HCT116 (cell line): ENCODE data around the gene PIGX. TPM values are rescaled to one million over a fixed set of nuclear protein-coding genes. Genes with fewer than 3 reads are reported as not detected.
"Not testable (repeated sequence)": the region's sequence is repeated elsewhere in the genome, so short reads cannot be mapped to it uniquely, and the experiment has no call there.

ENCODE experiments used
- ATAC-seq: fragments of 200-7000 bp; cut with Tn5 transposase; 2 replicates; pipeline ENCODE4 v1.9.1; 2020; ENCODE audit warnings: mild to moderate bottlenecking, moderate library complexity
- BruUV-seq: library from RNA; stranded (reverse); fragments of 400-500 nt; replicated peaks from 2 replicates; lab custom pipeline; 2021; lab: Mats Ljungman, UMichigan
- CTCF ChIA-PET: fragments of 300-600 bp; sonication (Branson Sonifier 250); formaldehyde crosslinking; loops from one replicate; lab custom pipeline; 2021; ENCODE audit warnings: antibody characterized with exemption; lab: Charles Lee
- POLR2A ChIA-PET: fragments of 300-600, 350-600 bp; sonication (Branson Sonifier 250); formaldehyde crosslinking; loops from one replicate; lab custom pipeline; 2021; ENCODE audit warnings: antibody characterized with exemption; lab: Charles Lee
- RAD21 ChIA-PET, 2 experiments: fragments of 300-600 bp; sonication (Branson Sonifier 250); formaldehyde crosslinking; loops; one replicate each; lab custom pipeline; 2023; ENCODE audit warnings: low total read pairs in 2 of 2; ENCODE audit not compliant: uncharacterized antibody in 2 of 2, unreplicated experiment in 2 of 2, low non-redundant PET in 1 of 2; lab: Charles Lee
- DNase-seq: peaks from one replicate; pipeline ENCODE4 v3.0.0-alpha.2; 2010; ENCODE audit warnings: low read depth, low spot score
- H2AFZ ChIP-seq: fragments of 200-600 bp; shearing (Covaris generic), sonication (generic); 2 replicates; pipeline ENCODE4 v1.6.1; 2017; ENCODE audit warnings: low read depth, mixed run types, mixed read lengths, antibody characterized with exemption, low read length; ENCODE audit not compliant: poor library complexity, severe bottlenecking
- H3K27ac ChIP-seq: 2 replicates; pipeline ENCODE4 v1.5.1; 2012; ENCODE audit warnings: low read depth, low read length
- H3K27me3 ChIP-seq: fragments of 200-600 bp; sonication (generic); 2 replicates; pipeline ENCODE4 v1.6.1; 2016; ENCODE audit warnings: mixed run types, low read length, mixed read lengths; ENCODE audit not compliant: insufficient read depth
- H3K36me3 ChIP-seq, 2 experiments: fragments of 200-500 bp in 1 of 2; fragments of 200-600 bp in 1 of 2; sonication (Bioruptor generic) in 1 of 2; sonication (generic) in 1 of 2; 2 replicates each; pipeline versions ENCODE4 v1.5.1 to v1.6.1; 2014 to 2016; ENCODE audit warnings: low read length in 2 of 2, inconsistent platforms in 1 of 2, mixed read lengths in 1 of 2, mixed run types in 1 of 2; ENCODE audit not compliant: insufficient read depth in 2 of 2, control insufficient read depth in 1 of 2
- H3K4me1 ChIP-seq, 2 experiments: fragments of 200-600 bp in 1 of 2; sonication (generic) in 1 of 2; 2 replicates each; pipeline versions ENCODE4 v1.5.1 to v1.6.1; 2012 to 2017; ENCODE audit warnings: low read length in 2 of 2, inconsistent platforms in 1 of 2, mild to moderate bottlenecking in 1 of 2, mixed read lengths in 1 of 2, mixed run types in 1 of 2, moderate library complexity in 1 of 2; ENCODE audit not compliant: insufficient read depth in 2 of 2, control insufficient read depth in 1 of 2
- H3K4me2 ChIP-seq: fragments of 200-600 bp; sonication (generic); 2 replicates; pipeline ENCODE4 v1.6.1; 2017; ENCODE audit warnings: mixed run types, low read length, mixed read lengths
- H3K4me3 ChIP-seq, 2 experiments: fragments of 200-600 bp in 1 of 2; sonication (generic) in 1 of 2; replicated peaks in 1 of 2; 2 replicates each; pipeline ENCODE4 v1.5.1; 2011 to 2016; ENCODE audit warnings: low read length in 2 of 2, control low read depth in 1 of 2, low read depth in 1 of 2, mild to moderate bottlenecking in 1 of 2, mixed read lengths in 1 of 2, mixed run types in 1 of 2
- H3K79me2 ChIP-seq: fragments of 200-600 bp; sonication (generic); 2 replicates; pipeline ENCODE4 v1.6.1; 2017; ENCODE audit warnings: mild to moderate bottlenecking, mixed run types, low read length, moderate library complexity, mixed read lengths; ENCODE audit not compliant: insufficient read depth
- H3K9ac ChIP-seq: fragments of 200-600 bp; sonication (generic); 2 replicates; pipeline ENCODE4 v1.6.1; 2016; ENCODE audit warnings: low read length, mixed read lengths
- H3K9me2 ChIP-seq: fragments of 200-600 bp; sonication (generic), shearing (Covaris generic); 2 replicates; pipeline ENCODE4 v1.6.1; 2017; ENCODE audit warnings: mixed run types, mild to moderate bottlenecking, moderate library complexity; ENCODE audit not compliant: insufficient read depth
- H3K9me3 ChIP-seq, 2 experiments: fragments of 200-500 bp in 1 of 2; fragments of 200-600 bp in 1 of 2; sonication (Bioruptor generic) in 1 of 2; sonication (generic) in 1 of 2; 2 replicates each; pipeline ENCODE4 v1.6.1; 2014 to 2017; ENCODE audit warnings: low read length in 2 of 2, mixed read lengths in 2 of 2, inconsistent platforms in 1 of 2, low read depth in 1 of 2, mild to moderate bottlenecking in 1 of 2, mixed run types in 1 of 2, moderate library complexity in 1 of 2; ENCODE audit not compliant: control insufficient read depth in 1 of 2, insufficient read depth in 1 of 2
- H4K20me1 ChIP-seq: fragments of 200-600 bp; sonication (generic), shearing (Covaris generic); 2 replicates; pipeline ENCODE4 v1.6.1; 2017; ENCODE audit warnings: mixed run types, mild to moderate bottlenecking, moderate library complexity; ENCODE audit not compliant: insufficient read depth
- FOSL1 ChIP-seq: IDR thresholded peaks from 2 replicates; pipeline ENCODE4 v1.6.1; 2012; ENCODE audit warnings: low read depth
- POLR2AphosphoS5 ChIP-seq: IDR thresholded peaks from 2 replicates; pipeline ENCODE4 v1.6.1; 2011; ENCODE audit warnings: mild to moderate bottlenecking, low read depth, low read length, moderate library complexity
- ZFX ChIP-seq: fragments of 450-650 bp; IDR thresholded peaks from 2 replicates; pipeline ENCODE4 v1.6.1; 2017
- intact Hi-C: fragments of 100-400 bp; cut with micrococcal nuclease; formaldehyde crosslinking; loops from 2 replicates; pipeline ENCODE4 v1.10.0; 2022
- total RNA-seq: library from RNA; stranded (reverse); gene quantifications from one replicate; pipeline ENCODE4 v1.2.1, GENCODE V29; 2021; ENCODE audit not compliant: unreplicated experiment
- TF ChIP-seq, protein P1 (sequence below): IDR thresholded peaks from 2 replicates; pipeline ENCODE4 v1.6.1; 2011; ENCODE audit warnings: mild to moderate bottlenecking, low read length, moderate library complexity; ENCODE audit not compliant: insufficient replicate concordance; ENCODE audit errors: extremely low read depth
- TF ChIP-seq, protein P2 (sequence below): IDR thresholded peaks from 2 replicates; pipeline ENCODE4 v1.6.1; 2012

Gene PIGX
- total RNA-seq, 1 experiment from 2014 or later: 27.2 TPM

DNA sequence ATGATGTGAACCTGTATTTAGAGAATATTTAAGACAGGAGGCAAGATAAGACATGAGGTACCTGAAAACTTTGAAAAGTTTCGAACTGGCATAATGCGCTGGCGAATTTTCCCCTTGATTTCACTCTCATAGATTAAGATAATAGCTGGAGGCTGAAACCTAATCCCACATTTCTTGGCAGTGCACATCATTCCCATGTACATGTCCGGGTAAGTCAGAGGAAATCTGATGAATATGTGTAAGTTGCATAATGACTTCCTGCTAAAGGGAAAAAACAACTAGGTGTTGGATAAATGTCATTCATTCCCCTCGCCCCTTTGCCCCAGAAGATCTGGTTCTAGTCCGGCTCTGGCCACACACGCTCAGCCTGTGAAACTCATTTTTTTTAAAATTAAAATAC lies 3.7 kb upstream of the PIGX start:
- RAD21 ChIA-PET: no interaction called here
- no peaks in the 10 kb centered on the region for H3K79me2 ChIP-seq
- no peaks in the 10 kb centered on the region for H3K9me2 ChIP-seq
- no peaks in the 10 kb centered on the region for H3K9me3 ChIP-seq
- intact Hi-C loops: no loop called here
- H3K36me3 ChIP-seq: no peaks in the 10 kb centered on the region
- H3K27me3 ChIP-seq: no peaks in the 10 kb centered on the region
- no peak for ATAC-seq
- POLR2A ChIA-PET: no interaction called here
- CTCF ChIA-PET: no interaction called here
- H4K20me1 ChIP-seq: no peaks in the 10 kb centered on the region
- no peak overlapping the region for H2AFZ ChIP-seq
- H3K9ac ChIP-seq: no peak overlapping the region
- H3K4me3 ChIP-seq: no peak overlapping the region
- no peak overlapping the region for H3K27ac ChIP-seq
- DNase-seq: no peak
- H3K4me2 ChIP-seq: no peak overlapping the region
- TF ChIP-seq, protein P1, sequence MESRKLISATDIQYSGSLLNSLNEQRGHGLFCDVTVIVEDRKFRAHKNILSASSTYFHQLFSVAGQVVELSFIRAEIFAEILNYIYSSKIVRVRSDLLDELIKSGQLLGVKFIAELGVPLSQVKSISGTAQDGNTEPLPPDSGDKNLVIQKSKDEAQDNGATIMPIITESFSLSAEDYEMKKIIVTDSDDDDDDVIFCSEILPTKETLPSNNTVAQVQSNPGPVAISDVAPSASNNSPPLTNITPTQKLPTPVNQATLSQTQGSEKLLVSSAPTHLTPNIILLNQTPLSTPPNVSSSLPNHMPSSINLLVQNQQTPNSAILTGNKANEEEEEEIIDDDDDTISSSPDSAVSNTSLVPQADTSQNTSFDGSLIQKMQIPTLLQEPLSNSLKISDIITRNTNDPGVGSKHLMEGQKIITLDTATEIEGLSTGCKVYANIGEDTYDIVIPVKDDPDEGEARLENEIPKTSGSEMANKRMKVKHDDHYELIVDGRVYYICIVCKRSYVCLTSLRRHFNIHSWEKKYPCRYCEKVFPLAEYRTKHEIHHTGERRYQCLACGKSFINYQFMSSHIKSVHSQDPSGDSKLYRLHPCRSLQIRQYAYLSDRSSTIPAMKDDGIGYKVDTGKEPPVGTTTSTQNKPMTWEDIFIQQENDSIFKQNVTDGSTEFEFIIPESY: no peak
- TF ChIP-seq POLR2AphosphoS5: no peak
- BruUV-seq: no TSS peak
- peaks cover 0 to 14% of the 10 kb centered on the region in 2 experiments; a peak in 3 of 4 replicates for H3K4me1 ChIP-seq

DNA sequence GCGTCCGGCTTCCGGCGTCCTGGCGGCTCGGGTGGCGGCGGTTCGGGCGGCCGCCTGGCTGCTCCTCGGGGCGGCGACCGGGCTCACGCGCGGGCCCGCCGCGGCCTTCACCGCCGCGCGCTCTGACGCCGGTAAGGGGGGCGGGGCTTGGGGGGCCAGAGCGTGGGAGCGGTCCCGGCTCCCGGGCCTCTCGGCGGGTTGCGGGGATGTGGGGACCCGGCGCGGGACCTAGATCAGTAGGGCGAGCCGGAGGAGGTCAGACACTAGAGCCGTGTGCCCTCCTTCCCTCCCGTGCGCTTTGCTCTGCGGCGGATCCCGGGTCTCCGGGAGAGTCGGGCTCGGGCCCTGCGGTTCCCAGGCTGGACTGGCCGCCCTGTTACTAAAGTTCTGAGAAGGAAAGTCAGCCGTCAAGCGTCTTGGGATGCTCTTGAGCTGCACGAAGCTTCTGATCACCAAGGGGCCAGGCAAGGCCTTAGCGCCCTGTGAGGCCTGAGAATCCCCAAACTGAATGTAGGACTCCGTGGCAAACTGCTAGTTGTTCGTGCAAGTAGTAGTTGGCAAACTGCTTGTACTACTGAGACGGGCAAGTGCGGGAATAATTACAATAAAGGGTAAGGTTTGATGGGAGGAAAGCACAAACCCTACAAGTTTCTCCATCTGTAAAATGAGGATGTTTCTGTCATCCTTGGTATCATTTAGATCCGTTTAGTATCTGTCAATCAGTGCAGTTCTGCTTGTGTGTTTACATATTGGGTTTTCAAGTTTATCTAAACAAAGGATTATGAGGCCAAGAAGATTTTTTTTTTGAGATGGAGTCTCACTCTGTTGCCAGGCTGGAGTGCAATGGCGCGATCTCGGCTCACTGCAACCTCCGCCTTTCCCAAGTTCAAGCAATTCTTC lies 587 bp downstream of the PIGX start:
- Histone ChIP-seq H3K79me2 (no peaks in the 10 kb centered on the region), H3K9ac (peak overlapping the region; percentile 85), H3K4me1 (peaks cover 0 to 16% of the 10 kb centered on the region in 2 experiments; a peak in 3 of 4 replicates), H2AFZ (no peak overlapping the region), H3K27me3 (no peaks in the 10 kb centered on the region), H3K4me2 (peak overlapping the region; percentile 91), H3K4me3 (peak overlapping the region; percentile 71 to 85), H3K27ac (peak overlapping the region; percentile 86), H4K20me1 (no peaks in the 10 kb centered on the region)
- TSS peak; percentile 78 for BruUV-seq
- CTCF ChIA-PET: no interaction called here
- TF ChIP-seq FOSL1 (no peak), ZFX (peak; percentile 93)
- TF ChIP-seq, protein P2, sequence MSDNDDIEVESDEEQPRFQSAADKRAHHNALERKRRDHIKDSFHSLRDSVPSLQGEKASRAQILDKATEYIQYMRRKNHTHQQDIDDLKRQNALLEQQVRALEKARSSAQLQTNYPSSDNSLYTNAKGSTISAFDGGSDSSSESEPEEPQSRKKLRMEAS: peak; percentile 5; the same call in 1 of the 2 replicates
- TF ChIP-seq, all 23 proteins: peak for 2
- ATAC-seq: peak; percentile 73
- no peaks in the 10 kb centered on the region for H3K9me3 ChIP-seq
- no peak for DNase-seq
- intact Hi-C loops: no loop called here
- no peaks in the 10 kb centered on the region for H3K36me3 ChIP-seq
- RAD21 ChIA-PET: no interaction called here
- POLR2A ChIA-PET: interaction anchor here (0.7 to 1.0 kb wide), 2 partner anchors 27 to 362 kb away, joined by 5 read pairs; partner anchors contain the start of gene PAK2
- H3K9me2 ChIP-seq: no peaks in the 10 kb centered on the region

DNA sequence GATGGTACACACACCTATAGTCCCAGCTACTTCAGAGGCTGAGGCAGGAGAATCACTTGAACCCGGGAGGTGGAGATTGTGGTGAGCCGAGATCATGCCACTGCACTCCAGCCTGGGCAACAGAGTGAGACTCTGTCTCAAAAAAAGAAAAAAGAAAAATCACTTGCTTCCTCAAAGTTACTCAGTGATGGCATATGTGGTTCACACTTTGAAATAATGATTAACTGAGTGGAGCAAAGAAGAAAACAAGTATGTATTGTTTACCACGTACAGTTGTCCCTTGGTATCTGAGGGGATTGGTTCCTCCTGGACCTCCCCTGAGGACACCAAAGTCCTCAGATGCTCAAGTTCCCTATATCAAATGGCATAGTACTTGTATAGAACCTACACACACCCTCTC lies 5.0 kb downstream of the PIGX start:
- H2AFZ ChIP-seq, H3K9me2 ChIP-seq, BruUV-seq, ATAC-seq, H4K20me1 ChIP-seq, RAD21 ChIA-PET, H3K9me3 ChIP-seq, H3K4me3 ChIP-seq, H3K36me3 ChIP-seq, H3K27me3 ChIP-seq, H3K27ac ChIP-seq, intact Hi-C loops, H3K9ac ChIP-seq, CTCF ChIA-PET, DNase-seq, H3K79me2 ChIP-seq, H3K4me2 ChIP-seq, H3K4me1 ChIP-seq: not testable (repeated sequence)
- POLR2A ChIA-PET: interaction anchor here (1.3 kb wide), 1 partner anchor 13 kb away, joined by 3 read pairs; no protein-coding TSS in a partner anchor
